Thoracic aorta (tissue), 2 donors: ENCODE measurements around the gene TEPSIN. TPM values are rescaled to one million over a fixed set of nuclear protein-coding genes. Genes with fewer than 3 reads are reported as not detected.

Experiments used
- ATAC-seq: fragments of 150-250 bp; one replicate; pipeline ENCODE4 v1.8.0; 2017; ENCODE audit warnings: low read depth; ENCODE audit not compliant: insufficient number of reproducible peaks, low FRiP score
- DNase-seq: peaks from one replicate; pipeline ENCODE4 v3.0.0-alpha.2; 2020; ENCODE audit warnings: low spot score
- H3K27ac ChIP-seq, 2 donors: fragments of 200-600 bp; sonication (generic); 1 replicate in 1 of 2; 2 replicates in 1 of 2; pipeline ENCODE4 v1.5.1; 2016; ENCODE audit warnings: mild to moderate bottlenecking in 2 of 2, moderate library complexity in 2 of 2
- H3K27me3 ChIP-seq: fragments of 200-600 bp; sonication (generic); replicated peaks from 2 replicates; pipeline ENCODE4 v1.6.0; 2016; ENCODE audit warnings: mild to moderate bottlenecking; ENCODE audit not compliant: insufficient read depth
- H3K36me3 ChIP-seq: fragments of 200-600 bp; sonication (generic); one replicate; pipeline ENCODE4 v1.5.1; 2016
- H3K4me1 ChIP-seq, 2 donors: fragments of 200-600 bp; sonication (generic); 1 replicate in 1 of 2; 2 replicates in 1 of 2; pipeline versions ENCODE4 v1.5.1 to v1.6.0; 2016; ENCODE audit warnings: low read depth in 2 of 2, mild to moderate bottlenecking in 1 of 2; ENCODE audit not compliant: control insufficient read depth in 1 of 2
- H3K4me3 ChIP-seq: fragments of 200-600 bp; sonication (generic); 2 replicates; pipeline ENCODE4 v1.5.1; 2016; ENCODE audit warnings: mild to moderate bottlenecking
- H3K9me3 ChIP-seq: fragments of 200-600 bp; sonication (generic); 2 replicates; pipeline ENCODE4 v1.5.1; 2016
- CTCF ChIP-seq: fragments of 200-600 bp; sonication (generic); IDR thresholded peaks from one replicate; pipeline ENCODE4 v1.5.1; 2019; ENCODE audit warnings: antibody characterized with exemption
- total RNA-seq, 2 donors: library from RNA; depleted of rRNA; stranded (reverse); fragments of >200 nt; gene quantifications; one replicate each; pipeline versions ENCODE4 v1.1.0 to v1.2.3, GENCODE V29; 2016

Gene TEPSIN
- 10 to 100 TPM; 52.4 to 70.8 TPM for total RNA-seq

GRCh38 chr17:81238815-81239713 is at the start of gene TEPSIN, which contains the start of gene NDUFAF8:
Gene TEPSIN (minus strand): TSS chr17:81239055. CDS start chr17:81239033, 22 bp downstream.
Gene NDUFAF8 (plus strand): TSS chr17:81239318. CDS start chr17:81239364, 46 bp downstream.
- DNase-seq (peak; percentile 96), ATAC-seq (peak; percentile 98)
- Histone ChIP-seq H3K27me3 (no peaks in the 10 kb centered on the region), H3K27ac (peak within 1 kb of the TSS; percentile 62 to 72), H3K36me3 (peaks cover 6% of the 10 kb centered on the region), H3K9me3 (no peaks in the 10 kb centered on the region), H3K4me1 (peaks cover 18 to 27% of the 10 kb centered on the region in 2 donors), H3K4me3 (peak within 1 kb of the TSS; percentile 94)
- no peak for TF ChIP-seq CTCF

- peaks cover 5% of the 10 kb centered on the region for H3K36me3 ChIP-seq
- TF ChIP-seq CTCF, result no peak
- ATAC-seq, result no peak
- no peaks in the 10 kb centered on the region for H3K9me3 ChIP-seq
- H3K27me3 ChIP-seq, result no peaks in the 10 kb centered on the region
- H3K4me3 ChIP-seq, result no peak overlapping the region
- no peak overlapping the region for H3K27ac ChIP-seq
- DNase-seq, result no peak
- peaks cover 6 to 17% of the 10 kb centered on the region in 2 donors for H3K4me1 ChIP-seq
Measured at GRCh38 chr17:81287741-81288430, 49.0 kb upstream of the TEPSIN start.

GRCh38 chr17:81287152-81287551 is 48.3 kb upstream of the TEPSIN start:
- Histone ChIP-seq H3K27ac (no peak overlapping the region), H3K9me3 (no peaks in the 10 kb centered on the region), H3K27me3 (no peaks in the 10 kb centered on the region), H3K36me3 (peaks cover 5% of the 10 kb centered on the region), H3K4me3 (no peak overlapping the region), H3K4me1 (peaks cover 0 to 10% of the 10 kb centered on the region in 2 donors)
- no peak for TF ChIP-seq CTCF
- ATAC-seq, result no peak
- no peak for DNase-seq

- Histone ChIP-seq H3K9me3 (no peaks in the 10 kb centered on the region), H3K27ac (no peak overlapping the region), H3K4me1 (peaks cover 0 to 8% of the 10 kb centered on the region in 2 donors), H3K27me3 (no peaks in the 10 kb centered on the region), H3K36me3 (peaks cover 9% of the 10 kb centered on the region), H3K4me3 (no peak overlapping the region)
- no peak for TF ChIP-seq CTCF
- ATAC-seq, result no peak
- no peak for DNase-seq
Measured at GRCh38 chr17:81286491-81287145, 47.8 kb upstream of the TEPSIN start.
